Forelimb muscle (tissue), 1 donor: ENCODE data around the gene ITGAL. TPM values are rescaled to one million over a fixed set of nuclear protein-coding genes. Genes with fewer than 3 reads are reported as not detected.

Experiments
- DNase-seq: peaks from one replicate; pipeline ENCODE4 v3.0.0-alpha.2; 2013; ENCODE audit warnings: low read depth
- polyA plus RNA-seq: library from polyadenylated mRNA; unstranded; fragments of 120-200 nt; gene quantifications from one replicate; pipeline ENCODE4 v1.2.1, GENCODE V29; 2013; ENCODE audit not compliant: insufficient read length

ITGAL gene
- polyA plus RNA-seq, 1 donor, result 2.5 TPM

DNA sequence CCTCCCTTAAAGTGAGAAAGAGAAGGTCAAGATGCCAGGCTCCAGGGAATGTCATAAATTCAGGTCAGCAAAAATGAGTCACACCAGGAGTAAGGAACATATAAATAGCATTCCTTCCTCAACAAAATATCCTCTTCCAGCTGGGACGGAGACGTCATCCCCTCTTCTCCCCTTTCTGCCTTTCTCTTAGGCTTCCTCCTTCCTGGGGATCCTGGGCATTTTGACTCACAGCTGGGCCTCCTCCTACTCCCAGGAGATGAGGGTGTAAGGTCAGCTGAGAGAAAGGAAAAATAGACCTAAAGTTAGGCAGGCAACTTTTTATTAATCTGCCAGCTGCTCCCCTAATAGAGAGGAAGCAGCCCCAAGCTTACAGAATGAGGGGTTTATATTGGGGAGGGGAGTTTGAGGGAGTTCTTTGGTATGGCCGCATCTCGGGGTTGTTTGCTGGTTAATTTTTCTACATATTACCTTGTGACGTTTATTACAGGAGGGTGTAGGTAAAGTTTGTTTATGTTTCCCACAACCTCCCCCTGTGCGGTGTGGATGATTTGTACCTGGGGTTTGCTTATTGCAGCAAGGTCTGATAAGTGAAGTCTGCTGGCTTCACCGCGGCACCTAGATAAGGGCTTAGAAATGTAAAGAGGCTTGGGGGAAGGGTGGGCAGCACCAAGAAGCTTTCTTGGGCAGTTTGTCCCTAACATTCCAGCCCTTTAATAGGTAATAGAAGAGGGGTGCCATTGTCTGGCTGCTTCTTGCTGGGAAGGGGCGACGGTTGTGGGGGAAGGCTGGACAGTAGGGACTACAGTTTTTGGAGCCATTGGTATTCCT, 69.2 kb downstream of the ITGAL start:
- no peak for DNase-seq

GRCh38 chr16:30543067-30543466, 70.5 kb downstream of the ITGAL start:
- no peak for DNase-seq

- no peak for DNase-seq
These were observed 73.6 kb downstream of the ITGAL start for GRCh38 chr16:30546115-30546514.

DNA sequence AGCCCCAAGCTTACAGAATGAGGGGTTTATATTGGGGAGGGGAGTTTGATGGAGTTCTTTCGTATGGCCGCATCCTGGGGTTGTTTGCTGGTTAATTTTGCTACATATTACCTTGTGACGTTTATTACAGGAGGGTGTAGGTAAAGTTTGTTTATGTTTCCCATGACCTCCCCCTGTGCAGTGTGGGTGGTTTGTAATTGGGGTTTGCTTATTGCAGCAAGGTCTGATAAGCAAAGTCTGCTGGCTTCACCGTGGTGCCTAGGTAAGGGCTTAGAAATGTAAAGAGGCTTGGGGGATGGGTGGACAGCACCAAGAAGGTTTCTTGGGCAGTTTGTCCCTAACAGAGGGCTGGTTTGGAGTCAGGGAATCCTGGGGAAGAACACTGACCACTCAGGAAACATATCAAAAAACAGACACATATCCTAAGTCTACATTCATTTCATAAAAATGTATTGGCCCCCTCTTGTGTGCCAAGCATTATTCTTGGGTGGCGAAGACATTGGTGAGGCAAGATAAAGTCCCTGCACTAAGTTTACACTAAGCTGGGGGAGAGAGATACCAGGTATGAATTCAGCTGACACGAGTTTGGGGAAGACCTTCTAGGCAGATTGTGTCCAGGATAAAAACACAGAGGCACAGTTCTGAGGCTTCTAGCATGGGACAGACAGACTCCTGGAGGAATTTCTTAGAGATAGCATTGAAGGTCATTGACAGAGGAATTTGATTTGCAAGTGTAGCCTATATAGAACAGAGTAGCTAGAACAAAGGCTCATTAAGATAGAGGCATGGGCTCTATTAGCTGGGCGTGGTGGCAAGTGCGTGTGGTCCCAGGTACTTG, 76.1 kb downstream of the ITGAL start:
- DNase-seq, result no peak

GRCh38 chr16:30551781-30552180, 79.2 kb downstream of the ITGAL start:
- DNase-seq, result no peak

DNA sequence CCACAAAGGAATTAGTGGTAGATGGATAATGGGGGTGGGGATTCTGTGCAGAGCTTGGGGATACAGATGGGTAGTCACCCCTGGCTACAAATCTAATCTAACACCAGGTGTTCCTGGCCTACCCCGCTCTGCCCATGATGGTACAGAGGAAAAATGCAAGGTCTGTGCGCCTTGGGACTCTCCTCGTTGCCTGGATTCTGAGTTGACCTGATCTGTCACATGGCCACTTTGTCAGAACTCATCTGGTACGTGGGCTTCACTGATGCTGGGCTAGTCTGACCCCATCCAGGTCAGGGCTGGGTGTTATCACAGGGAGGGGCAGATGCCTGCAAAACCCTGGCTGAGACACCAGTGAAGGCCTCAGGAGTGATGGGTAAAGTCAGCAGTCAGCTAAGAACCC, 80.4 kb downstream of the ITGAL start:
- no peak for DNase-seq

- no peak for DNase-seq
These were observed 80.9 kb downstream of the ITGAL start for GRCh38 chr16:30553393-30553899.

DNA sequence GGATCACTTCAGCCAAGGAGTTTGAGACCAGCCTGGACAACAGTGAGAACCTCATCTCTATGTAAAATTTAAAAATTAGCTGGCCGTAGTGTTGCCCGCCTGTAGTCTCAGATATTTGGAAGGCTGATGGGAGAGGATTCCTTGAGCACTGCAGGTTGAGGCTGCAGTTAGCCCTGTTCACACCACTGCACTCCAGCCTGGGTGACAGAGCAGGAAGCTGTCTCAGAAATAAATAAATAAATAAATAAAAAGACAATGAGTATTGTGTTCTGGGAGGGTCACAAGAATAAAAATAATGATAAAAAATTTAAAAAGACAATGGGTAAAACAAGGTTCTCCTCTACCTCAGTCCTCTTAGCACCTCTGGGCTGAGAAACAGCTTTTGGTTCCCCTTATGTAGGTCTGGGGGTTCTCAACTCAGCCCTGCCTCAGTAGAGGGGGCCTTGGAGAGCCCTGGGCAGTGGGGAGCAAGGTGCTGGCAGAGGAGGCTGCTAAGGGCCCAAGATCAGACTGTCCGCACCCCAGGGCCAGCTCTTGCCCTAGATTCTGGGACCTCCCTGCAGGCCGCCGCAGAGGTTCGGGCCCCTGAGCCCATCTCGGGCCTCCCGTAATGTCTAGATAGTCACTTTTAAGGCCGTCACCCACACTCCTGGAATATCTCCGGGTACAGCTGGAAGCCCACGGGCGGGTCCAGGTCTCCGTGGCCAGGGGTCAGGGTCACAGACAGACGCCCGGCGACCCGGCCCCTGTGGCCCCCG, 82.2 kb downstream of the ITGAL start:
- DNase-seq, result no peak

GRCh38 chr16:30555315-30556124, 83.0 kb downstream of the ITGAL start:
- no peak for DNase-seq

DNA sequence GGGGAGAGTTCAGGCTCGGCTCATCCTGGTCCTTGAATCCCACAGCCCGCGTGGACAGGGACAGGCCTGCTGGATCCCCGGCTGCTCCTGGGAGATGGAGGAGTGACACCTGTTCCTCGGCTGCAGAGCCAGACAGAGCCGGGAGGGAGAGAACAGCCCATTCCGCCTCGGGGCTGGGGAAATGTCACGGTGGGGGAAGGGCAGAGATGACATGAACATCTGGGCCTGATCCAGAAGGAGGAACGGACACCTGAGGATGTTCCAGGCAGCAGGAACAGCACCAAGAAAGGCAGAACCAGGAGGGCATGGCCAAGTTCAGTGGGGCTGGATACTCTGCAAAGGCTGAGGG, 83.6 kb downstream of the ITGAL start:
- DNase-seq, result no peak

DNA sequence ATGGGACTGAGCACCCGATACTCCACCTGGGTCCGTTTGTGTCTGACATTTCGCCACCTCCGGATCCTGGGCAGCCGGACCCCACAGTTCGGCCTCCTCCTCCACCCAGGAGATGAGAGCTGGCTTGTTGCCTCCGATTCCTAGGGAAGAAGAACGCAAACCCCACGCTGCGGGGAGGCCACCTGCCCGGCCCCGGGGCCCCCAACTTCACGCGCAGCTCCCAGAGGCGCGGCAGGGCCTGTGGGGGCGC, 85.1 kb downstream of the ITGAL start:
- DNase-seq, result no peak

- peak; percentile 86 for DNase-seq
These were observed 85.6 kb downstream of the ITGAL start, which contains the start of gene ZNF764 for GRCh38 chr16:30557957-30558788. Gene ZNF764, minus strand, starts transcription at chr16:30558374. Its CDS starts 192 bp downstream, at chr16:30558182.

GRCh38 chr16:30558789-30559377, 86.3 kb downstream of the ITGAL start:
- DNase-seq, result no peak

- no peak for DNase-seq
These were observed 87.1 kb downstream of the ITGAL start for GRCh38 chr16:30559690-30560089.

DNA sequence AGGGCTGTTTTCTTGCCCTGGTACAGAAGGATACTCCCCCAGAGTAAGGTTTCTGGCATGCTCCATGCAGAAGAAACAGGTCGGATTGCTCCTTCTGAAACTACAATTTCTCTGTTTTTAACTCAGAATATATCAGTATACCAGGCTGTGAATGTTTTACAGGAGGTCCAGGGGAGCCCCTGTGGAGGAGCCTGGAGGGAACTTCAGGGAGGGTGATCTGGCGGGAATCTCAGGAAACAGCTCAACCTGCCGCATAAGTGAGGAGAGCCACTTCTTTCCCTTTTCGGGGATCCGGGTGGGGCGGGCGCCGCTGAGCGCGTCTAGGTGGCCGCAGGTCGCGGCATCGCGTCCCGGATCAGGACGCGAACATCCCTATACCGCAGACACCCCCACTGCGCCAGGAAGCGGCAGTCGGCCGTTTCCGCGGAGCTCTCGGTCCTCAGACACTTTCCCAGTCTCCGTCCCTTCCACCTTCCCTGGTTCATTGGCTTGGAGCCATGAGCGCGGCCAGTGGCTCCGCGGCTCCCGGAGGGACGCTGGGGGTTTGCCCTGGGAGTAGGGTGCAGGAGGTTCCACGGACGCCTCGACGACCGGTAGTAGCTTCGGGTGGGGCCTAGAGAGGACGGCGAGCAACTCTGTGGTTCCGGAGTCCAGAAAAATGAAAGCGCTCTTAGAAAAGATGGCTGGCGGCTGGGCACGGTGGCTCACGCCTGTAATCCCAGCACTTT, 88.7 kb downstream of the ITGAL start:
- DNase-seq, result no peak

GRCh38 chr16:30562021-30562420, 89.5 kb downstream of the ITGAL start:
- DNase-seq, result no peak

DNA sequence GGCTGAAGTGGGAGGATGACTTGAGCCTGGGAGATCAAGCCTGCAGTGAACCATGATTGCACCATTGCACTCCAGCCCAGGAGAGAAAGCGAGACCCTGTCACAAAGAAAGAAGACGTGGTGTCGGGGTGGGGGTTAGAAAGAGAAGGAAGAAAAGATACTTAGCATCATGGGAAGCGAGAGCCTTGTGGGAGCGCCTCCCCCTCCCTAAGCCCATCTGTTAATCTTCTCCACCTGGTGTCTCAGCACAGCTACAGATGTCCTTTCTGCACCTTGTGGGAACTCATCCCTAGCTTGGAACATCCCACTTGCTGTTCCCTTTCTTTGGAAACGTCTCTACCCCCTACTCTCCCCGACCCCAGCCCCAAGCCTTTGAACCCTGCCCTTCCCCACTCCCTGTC, 93.0 kb downstream of the ITGAL start:
- no peak for DNase-seq

DNA sequence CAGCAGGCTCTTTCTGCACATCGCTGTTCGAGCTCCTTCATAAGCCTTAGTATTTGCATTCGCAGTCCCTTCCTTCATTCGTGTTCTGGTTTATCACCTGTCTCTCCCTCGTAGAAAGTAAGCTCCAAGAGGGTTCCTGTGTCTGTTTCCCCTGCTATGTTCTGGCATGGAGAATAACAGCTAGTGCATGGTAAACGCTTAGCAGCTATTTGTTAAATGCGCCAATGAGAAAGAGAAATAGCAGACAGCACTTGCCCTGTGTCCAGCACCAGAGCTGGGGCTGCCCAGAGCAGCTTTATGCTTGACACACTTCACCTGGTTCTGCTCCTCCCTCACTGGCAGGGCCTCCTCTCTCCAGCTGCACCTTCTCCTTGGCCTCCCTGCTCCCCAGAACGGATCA, 93.4 kb downstream of the ITGAL start:
- no peak for DNase-seq

GRCh38 chr16:30566531-30566930, 94.0 kb downstream of the ITGAL start:
- DNase-seq, result no peak
